Activated T-helper 17 cell treated with anti-CD3 and anti-CD28 coated beads, Interleukin-2, amount 50 U/mL, for 72 hours (primary cell): Measurements from ENCODE around the gene TFPI. TPM values are rescaled to one million over a fixed set of nuclear protein-coding genes. Genes with fewer than 3 reads are reported as not detected.
"Not testable (repeated sequence)": the region's sequence is repeated elsewhere in the genome, so short reads cannot be mapped to it uniquely, and the experiment has no call there.

Experiments
- ATAC-seq: fragments of 150-1000 bp; cut with Tn5 transposase; replicated peaks from 2 replicates; pipeline ENCODE4 v1.10.0; 2021; ENCODE audit warnings: mild to moderate bottlenecking, moderate library complexity
- H3K27ac Mint-ChIP-seq: one replicate; pipeline ENCODE4 v1.8.0; 2022; ENCODE audit warnings: mixed read lengths
- H3K27me3 Mint-ChIP-seq: one replicate; pipeline ENCODE4 v1.8.0; 2022; ENCODE audit warnings: mixed read lengths
- H3K36me3 Mint-ChIP-seq: one replicate; pipeline ENCODE4 v1.8.0; 2022; ENCODE audit warnings: low read depth, mild to moderate bottlenecking, mixed read lengths
- H3K4me1 Mint-ChIP-seq: one replicate; pipeline ENCODE4 v1.8.0; 2022; ENCODE audit warnings: mixed read lengths
- H3K4me3 Mint-ChIP-seq: one replicate; pipeline ENCODE4 v1.8.0; 2022; ENCODE audit warnings: mild to moderate bottlenecking, mixed read lengths
- H3K9me3 Mint-ChIP-seq: one replicate; pipeline ENCODE4 v1.8.0; 2022; ENCODE audit warnings: mixed read lengths
- total RNA-seq, 2 donors: library from RNA; stranded (reverse); gene quantifications; one replicate each; pipeline ENCODE4 v1.2.3, GENCODE V29; 2022

The TFPI gene
- total RNA-seq, 2 donors from 2014 or later, result 0.13 to 0.30 TPM

DNA sequence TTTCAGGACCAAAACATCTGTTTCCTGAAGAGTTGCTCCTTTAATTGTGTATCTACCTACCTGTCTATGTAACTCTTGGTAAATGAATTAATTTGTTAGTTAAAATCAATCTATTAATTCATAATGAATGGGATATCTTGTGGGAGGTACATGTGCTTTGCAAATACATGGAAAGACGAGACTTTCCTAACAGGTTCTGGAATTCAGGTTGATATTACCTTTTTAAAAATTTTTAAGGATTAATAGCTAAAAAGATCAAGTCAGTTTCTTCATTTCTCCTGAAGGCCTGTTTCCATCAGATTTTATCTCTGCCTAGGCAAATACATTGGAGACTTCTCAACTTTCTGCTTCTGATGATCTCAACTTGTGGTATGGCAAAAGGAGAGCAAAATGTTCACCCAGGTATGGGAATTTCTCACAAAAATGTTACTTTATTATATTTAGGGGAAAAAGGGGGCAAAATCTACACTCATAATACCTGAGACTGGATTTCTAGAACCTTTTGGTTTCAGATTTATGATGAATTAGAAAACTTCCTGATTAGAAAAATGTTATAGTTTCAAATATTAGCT lies 7.4 kb downstream of the TFPI start:
- no peak for ATAC-seq
- Mint-ChIP-seq H3K9me3 (no peaks in the 10 kb centered on the region), H3K4me3 (no peak overlapping the region), H3K4me1 (no peaks in the 10 kb centered on the region), H3K36me3 (no peaks in the 10 kb centered on the region), H3K27ac (no peak overlapping the region), H3K27me3 (peaks cover 7% of the 10 kb centered on the region)

DNA sequence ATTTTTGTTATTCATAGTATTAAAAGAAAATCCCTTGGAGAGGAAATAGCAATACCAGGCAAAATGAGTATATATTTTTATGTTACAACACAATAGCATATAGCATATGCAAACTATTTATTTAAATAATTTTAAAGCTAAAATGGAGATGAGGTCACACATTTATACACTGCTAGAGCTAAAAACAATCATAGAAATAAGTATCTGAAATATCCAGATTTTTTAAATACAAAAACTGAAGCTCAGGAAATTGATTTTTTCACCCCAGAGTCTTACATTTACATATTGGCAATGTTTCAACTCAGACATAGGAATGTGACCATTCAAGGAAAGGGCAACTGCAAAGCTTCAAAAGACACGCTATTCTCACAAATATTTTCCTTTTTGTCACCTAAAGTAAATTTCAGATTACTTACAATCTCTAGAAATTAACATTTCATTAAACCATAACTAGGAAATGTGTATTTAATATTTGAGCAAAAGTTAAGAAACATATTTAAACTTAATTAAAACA lies 8.9 kb downstream of the TFPI start:
- ATAC-seq, result no peak
- Mint-ChIP-seq H3K4me3 (no peak overlapping the region), H3K4me1 (no peaks in the 10 kb centered on the region), H3K27me3 (peaks cover 7% of the 10 kb centered on the region), H3K9me3 (no peaks in the 10 kb centered on the region), H3K36me3 (no peaks in the 10 kb centered on the region), H3K27ac (no peak overlapping the region)

DNA sequence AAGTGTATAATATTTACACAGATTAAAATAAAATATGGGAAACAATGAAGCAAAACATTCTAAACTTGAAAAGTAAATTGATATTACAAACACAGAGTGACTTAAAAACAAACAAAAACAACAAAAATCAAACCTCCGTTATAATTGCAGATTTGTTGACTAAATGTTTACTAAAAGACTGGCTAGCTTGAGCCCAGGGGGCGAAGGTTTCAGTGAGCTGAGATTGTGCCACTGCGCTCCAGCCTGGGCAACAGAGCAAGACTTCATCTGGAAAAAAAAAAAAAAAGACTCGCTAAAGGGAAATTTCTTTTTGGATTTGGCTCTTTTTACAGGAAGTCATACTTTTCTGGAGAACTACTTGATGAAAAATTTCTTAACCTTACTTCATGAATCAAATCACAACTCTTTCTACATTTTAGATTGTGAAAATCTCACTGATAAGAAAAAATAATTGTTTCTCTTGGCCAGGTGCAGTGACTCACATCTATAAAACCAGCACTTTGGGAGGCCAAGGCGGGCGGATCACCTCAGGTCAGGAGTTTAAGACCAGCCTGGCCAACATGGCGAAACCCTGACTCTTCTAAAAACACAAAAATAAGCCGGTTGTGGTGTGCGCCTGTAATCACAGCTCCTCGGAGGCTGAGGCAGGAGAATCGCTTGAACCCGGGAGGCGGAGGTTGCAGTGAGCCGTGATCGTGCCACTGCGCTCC lies 9.7 kb downstream of the TFPI start:
- H3K9me3 Mint-ChIP-seq, result no peaks in the 10 kb centered on the region
- no peaks in the 10 kb centered on the region for H3K36me3 Mint-ChIP-seq
- no peak for ATAC-seq
- H3K4me3 Mint-ChIP-seq, result no peak overlapping the region
- H3K27me3 Mint-ChIP-seq, result peaks cover 6% of the 10 kb centered on the region
- H3K4me1 Mint-ChIP-seq, result no peaks in the 10 kb centered on the region
- H3K27ac Mint-ChIP-seq, result no peak overlapping the region

DNA sequence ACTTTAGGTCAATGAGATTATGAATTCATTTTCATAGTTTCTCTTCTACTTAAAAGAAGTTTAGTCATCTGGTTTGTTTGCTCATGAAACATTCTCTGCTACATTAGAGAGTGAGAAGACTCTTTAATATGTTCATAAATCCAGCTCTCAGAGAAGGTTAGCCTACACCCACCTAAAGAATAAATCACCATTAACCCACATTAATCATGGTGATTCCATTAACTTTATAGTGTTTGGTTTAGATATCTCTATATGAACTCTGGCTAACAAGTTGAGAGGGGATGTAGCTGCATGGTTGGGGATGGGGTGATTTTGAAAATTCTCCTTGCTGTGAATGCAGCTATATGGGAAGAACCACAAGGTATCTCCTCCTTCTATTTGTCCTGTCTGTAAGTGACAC lies 10.7 kb downstream of the TFPI start:
- H3K27me3 Mint-ChIP-seq, result peaks cover 6% of the 10 kb centered on the region
- H3K9me3 Mint-ChIP-seq, result no peaks in the 10 kb centered on the region
- no peaks in the 10 kb centered on the region for H3K36me3 Mint-ChIP-seq
- no peak for ATAC-seq
- H3K27ac Mint-ChIP-seq, result no peak overlapping the region
- no peak overlapping the region for H3K4me3 Mint-ChIP-seq
- no peaks in the 10 kb centered on the region for H3K4me1 Mint-ChIP-seq

DNA sequence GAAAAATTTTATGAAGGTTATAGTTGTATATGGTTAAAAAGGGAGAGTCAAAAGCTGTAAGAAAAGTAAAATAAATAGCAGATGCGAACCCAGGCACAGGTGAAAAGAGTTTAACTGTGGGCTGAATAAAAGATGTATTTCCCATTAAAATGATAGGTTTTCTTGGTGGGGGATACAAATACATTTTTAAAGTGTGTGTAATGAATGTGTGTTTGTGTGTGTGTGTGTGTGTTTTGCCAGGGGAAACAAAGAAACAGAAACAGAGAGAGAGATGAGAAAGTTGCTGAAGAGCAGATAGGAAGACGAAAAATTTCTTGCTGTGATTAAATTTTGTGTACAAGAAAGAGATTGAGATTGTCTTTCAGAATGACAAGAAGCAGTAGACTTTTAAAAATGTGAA lies 12.1 kb downstream of the TFPI start:
- Mint-ChIP-seq H3K4me3 (no peak overlapping the region), H3K36me3 (no peaks in the 10 kb centered on the region), H3K9me3 (no peaks in the 10 kb centered on the region), H3K27ac (no peak overlapping the region), H3K4me1 (no peaks in the 10 kb centered on the region), H3K27me3 (peaks cover 6% of the 10 kb centered on the region)
- no peak for ATAC-seq

DNA sequence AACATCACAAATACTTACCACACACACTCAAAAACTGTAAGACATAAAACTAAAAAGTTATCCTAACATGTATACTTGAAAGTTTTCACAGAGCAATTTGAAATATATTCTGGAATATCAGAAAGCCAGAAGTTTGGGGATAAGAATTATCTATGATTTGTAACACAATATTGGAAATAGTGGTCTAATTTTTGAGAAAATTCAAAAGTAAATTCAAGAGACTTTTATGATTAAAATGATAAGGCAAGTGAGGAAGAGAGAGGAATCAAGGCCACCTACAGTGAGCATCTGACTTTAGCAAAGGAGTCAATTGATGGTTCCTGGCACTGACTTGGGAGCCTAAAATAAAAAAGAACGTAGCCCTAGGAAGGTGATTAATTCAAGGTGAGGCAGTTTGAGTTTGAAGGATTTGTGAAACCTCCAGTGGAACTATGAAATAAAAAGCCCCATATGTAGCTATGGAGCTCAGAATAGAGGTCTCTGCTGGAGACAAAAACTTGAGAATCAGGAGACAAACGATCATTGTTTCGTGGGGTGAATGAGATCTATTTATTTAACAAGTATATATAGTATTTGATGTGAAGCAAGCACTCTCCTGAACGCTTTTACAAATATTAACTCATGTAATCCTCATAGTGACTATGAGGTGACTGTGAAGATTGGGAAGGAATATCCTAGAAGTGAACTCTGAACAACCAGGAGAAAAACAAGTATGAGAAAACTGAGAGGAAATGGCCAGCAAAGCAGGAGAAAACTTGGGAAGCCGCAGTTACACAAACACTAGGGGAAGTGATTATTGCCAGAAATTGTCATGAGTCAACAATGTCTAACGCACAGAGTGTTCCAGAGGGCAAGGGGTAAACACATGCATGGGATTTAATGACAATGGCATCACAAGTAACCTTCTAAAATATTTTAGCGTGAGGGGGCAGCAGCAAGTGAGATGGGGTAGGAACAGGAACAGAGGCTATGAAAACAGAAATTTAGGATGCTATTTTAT lies 12.8 kb downstream of the TFPI start:
- Mint-ChIP-seq H3K4me3 (no peak overlapping the region), H3K27me3 (peaks cover 6% of the 10 kb centered on the region), H3K27ac (no peak overlapping the region), H3K4me1 (no peaks in the 10 kb centered on the region), H3K9me3 (no peaks in the 10 kb centered on the region), H3K36me3 (no peaks in the 10 kb centered on the region)
- no peak for ATAC-seq

DNA sequence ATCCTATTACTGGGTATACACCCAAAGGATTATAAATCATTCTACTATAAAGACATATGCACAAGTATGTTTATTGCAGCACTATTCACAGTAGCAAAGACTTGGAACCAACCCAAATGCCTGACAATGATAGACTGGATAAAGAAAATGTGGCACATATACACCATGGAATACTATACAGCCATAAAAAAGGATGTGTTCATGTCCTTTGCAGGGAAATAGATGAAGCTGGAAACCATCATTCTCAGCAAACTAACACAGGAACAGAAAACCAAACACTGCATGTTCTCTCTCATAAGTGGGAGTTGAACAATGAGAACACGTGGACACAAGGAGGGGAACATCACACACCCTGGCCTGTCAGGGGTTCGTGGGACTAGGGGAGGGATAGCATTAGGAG lies 16.0 kb downstream of the TFPI start:
- not testable (repeated sequence) for ATAC-seq, H3K4me1 Mint-ChIP-seq, H3K27me3 Mint-ChIP-seq, H3K36me3 Mint-ChIP-seq, H3K27ac Mint-ChIP-seq, H3K4me3 Mint-ChIP-seq, H3K9me3 Mint-ChIP-seq

DNA sequence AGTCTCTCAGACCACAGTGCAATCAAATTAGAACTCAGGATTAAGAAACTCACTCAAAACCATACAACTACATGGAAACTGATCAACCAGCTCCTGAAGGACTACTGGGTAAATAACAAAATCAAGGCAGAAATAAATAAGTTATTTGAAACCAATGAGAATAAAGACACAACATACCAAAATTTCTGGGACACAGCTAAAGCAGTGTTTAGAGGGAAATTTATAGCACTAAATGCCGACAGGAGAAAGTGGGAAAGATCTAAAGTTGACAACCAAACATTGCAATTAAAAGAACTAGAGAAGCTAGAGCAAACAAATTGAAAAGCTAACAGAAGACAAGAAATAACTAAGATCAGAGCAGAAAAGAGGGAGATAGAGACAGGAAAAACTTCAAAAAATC lies 18.9 kb downstream of the TFPI start:
- H3K27ac Mint-ChIP-seq, H3K27me3 Mint-ChIP-seq, H3K9me3 Mint-ChIP-seq: not testable (repeated sequence)

DNA sequence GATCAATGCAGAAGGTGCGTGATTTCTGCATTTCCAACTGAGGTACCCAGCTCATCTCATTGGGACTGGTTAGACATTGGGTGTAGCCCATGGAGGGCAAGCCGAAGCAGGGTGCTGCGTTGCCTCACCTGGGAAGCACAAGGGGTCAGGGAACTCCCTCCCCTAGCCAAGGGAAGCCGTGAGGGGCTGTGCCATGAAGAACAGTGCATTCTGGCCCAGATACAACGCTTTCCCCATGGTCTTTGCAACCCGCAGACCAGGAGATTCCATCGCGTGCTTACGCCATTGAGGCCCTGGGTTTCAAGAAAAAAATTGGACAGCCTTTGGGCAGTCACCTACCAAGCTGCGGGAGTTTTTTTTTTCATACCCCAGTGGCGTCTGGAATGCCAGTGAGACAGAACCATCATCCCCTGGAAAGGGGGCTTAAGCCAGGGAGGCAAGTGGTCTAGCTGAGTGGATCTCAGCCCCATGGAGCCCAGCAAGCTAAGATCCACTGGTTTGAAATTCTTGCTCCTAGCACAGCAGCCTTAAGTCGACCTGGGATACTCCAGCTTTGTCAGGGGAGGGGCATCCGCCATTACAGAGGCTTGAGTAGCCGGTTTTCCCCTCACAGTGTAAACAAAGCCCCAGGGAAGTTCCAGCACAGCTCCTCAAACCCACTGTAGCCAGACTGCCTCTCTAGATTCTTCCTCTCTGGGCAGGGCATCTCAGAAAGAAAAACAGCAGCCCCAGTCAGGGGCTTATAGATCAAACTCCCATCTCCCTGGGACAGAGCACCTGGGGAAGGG lies 21.7 kb downstream of the TFPI start:
- Mint-ChIP-seq H3K4me1 (no peaks in the 10 kb centered on the region), H3K27ac (no peak overlapping the region), H3K36me3 (no peaks in the 10 kb centered on the region), H3K9me3 (no peaks in the 10 kb centered on the region), H3K27me3 (no peaks in the 10 kb centered on the region), H3K4me3 (no peak overlapping the region)
- no peak for ATAC-seq

More for the DNA sequence above, 18.9 kb downstream of the TFPI start:
- ATAC-seq, H3K36me3 Mint-ChIP-seq, H3K4me3 Mint-ChIP-seq, H3K4me1 Mint-ChIP-seq: not testable (repeated sequence)

DNA sequence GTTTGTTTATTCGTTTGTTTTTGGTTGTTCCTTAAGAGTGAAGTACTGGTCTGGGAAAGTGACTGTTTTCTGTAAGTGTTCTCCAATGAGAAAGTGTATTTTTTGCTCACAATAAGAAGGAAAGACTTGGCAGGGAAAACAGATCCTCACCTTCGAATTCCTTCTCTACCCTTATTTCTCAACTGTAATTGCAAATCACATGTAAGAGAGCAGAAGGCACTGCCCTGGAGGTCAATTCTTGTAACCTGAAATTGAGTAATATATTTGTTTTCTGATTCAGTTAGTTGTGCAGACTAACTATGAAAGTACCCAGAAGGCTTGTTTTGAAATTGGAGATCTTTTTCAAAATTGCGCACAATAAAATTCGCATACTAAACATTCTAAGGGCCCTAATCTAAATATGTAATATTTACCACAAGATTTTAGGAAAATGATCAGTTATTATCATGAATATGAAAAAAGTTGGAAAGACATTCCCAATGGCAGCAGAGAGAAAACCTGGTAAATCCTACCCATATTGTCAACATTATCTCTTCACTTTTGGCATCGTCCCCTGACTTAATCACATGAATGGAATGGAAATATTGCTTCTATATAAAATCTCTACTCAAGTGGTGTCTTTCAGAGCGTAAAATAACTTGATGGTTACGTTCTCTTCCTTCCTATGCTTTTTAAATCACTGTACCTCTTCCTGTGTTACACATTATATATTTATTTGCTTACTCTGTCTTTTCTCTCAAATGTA lies 24.1 kb downstream of the TFPI start:
- H3K27ac Mint-ChIP-seq, result no peak overlapping the region
- H3K4me1 Mint-ChIP-seq, result no peaks in the 10 kb centered on the region
- no peak overlapping the region for H3K4me3 Mint-ChIP-seq
- no peaks in the 10 kb centered on the region for H3K9me3 Mint-ChIP-seq
- no peak for ATAC-seq
- no peaks in the 10 kb centered on the region for H3K36me3 Mint-ChIP-seq
- H3K27me3 Mint-ChIP-seq, result no peaks in the 10 kb centered on the region

DNA sequence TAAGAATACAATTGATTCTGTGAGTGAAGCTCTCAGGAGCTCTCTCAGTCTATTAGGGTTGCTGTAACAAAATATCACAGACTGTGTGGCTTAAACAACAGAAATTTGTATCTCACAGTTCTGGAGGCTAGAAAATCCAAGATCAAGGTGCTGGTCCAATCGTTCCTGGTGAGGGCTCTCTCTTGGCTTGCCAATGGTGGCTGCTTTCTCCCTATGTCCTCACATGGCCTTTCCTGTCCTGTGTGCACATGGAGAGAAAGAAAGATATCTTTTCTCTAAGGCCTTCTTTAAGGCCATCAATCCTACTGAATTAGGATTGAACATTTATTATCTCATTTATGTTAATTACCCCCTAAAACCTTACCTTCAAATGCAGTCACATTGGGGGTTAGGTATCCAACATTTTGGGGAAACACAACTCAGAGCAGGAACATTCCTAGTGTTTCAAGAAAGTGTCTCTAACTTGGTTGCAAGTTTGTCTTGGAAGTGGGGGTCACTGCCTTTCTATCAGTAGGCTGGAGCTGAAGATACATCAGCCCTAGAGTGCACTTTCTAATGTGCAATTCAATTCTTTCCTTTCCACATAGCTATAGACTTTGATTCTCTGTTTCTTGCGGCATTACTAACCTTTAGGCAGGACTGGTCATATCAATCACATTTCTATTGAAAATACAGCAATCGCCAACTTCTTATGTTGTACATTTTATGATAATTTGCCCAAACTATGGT lies 24.8 kb downstream of the TFPI start:
- no peaks in the 10 kb centered on the region for H3K4me1 Mint-ChIP-seq
- no peaks in the 10 kb centered on the region for H3K9me3 Mint-ChIP-seq
- H3K36me3 Mint-ChIP-seq, result no peaks in the 10 kb centered on the region
- H3K27ac Mint-ChIP-seq, result no peak overlapping the region
- H3K27me3 Mint-ChIP-seq, result no peaks in the 10 kb centered on the region
- H3K4me3 Mint-ChIP-seq, result no peak overlapping the region
- ATAC-seq, result no peak

DNA sequence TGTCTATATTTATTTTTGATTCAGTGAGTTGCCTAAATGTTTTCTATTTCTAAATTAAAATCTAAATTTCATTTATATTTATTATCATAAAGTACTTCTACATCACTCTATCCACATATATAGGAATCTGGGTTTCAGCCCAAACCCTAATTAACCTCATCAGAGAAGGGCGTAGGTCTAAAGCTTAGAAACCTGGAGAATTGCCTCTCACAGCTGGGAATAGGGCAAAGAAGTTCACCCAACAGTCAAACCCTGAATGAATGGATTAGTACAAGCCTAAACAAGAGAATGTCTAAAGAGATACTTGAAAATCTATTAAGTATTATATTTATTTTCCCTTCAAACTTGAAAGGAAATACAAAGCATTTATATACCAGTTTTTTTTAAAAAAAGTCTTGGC lies 26.2 kb downstream of the TFPI start:
- ATAC-seq, result no peak
- Mint-ChIP-seq H3K27ac (no peak overlapping the region), H3K27me3 (no peaks in the 10 kb centered on the region), H3K36me3 (no peaks in the 10 kb centered on the region), H3K4me3 (no peak overlapping the region), H3K9me3 (no peaks in the 10 kb centered on the region), H3K4me1 (no peaks in the 10 kb centered on the region)

DNA sequence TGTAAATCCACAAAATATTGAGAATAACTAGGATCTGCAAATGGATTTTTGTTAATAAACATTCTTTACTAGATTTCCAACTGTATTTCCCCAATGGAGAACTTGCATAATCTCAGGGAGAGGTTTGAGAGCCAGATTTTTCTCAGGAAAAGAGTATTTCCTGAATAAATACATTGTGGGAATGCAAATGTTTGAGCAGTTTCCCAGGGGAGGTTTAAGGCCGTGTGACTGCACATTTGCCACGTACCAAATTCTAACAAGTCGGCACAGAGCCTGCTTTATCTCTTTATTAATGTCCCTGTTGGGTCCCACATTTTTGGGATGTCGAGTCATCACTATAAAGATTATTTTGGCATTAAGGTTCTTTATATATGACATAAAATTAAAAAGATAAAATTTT lies 27.0 kb downstream of the TFPI start:
- H3K4me1 Mint-ChIP-seq, result no peaks in the 10 kb centered on the region
- no peaks in the 10 kb centered on the region for H3K36me3 Mint-ChIP-seq
- ATAC-seq, result no peak
- H3K27ac Mint-ChIP-seq, result no peak overlapping the region
- no peak overlapping the region for H3K4me3 Mint-ChIP-seq
- no peaks in the 10 kb centered on the region for H3K9me3 Mint-ChIP-seq
- no peaks in the 10 kb centered on the region for H3K27me3 Mint-ChIP-seq
